Smooth muscle cell (in vitro differentiated cells): ENCODE results near the gene TADA2B. TPM values are rescaled to one million over a fixed set of nuclear protein-coding genes. Genes with fewer than 3 reads are reported as not detected.

ENCODE experiments used
- DNase-seq: peaks from one replicate; lab custom pipeline; 2025; ENCODE audit not compliant: unreplicated experiment; lab: John Stamatoyannopoulos, UW
- H2AFZ ChIP-seq: fragments of 200-600 bp; sonication (generic); 2 replicates; pipeline ENCODE4 v1.6.0; 2016; ENCODE audit warnings: antibody characterized with exemption, low read depth, mild to moderate bottlenecking
- H3F3A ChIP-seq: fragments of 200-600 bp; sonication (generic); 2 replicates; pipeline ENCODE4 v1.6.0; 2017; ENCODE audit warnings: antibody characterized with exemption, low read depth
- H3K27ac ChIP-seq: fragments of 200-600 bp; sonication (generic); 2 replicates; pipeline ENCODE4 v1.5.1; 2016; ENCODE audit warnings: low read depth, mild to moderate bottlenecking
- H3K27me3 ChIP-seq: fragments of 200-600 bp; sonication (generic); 2 replicates; pipeline ENCODE4 v1.6.1; 2016; ENCODE audit warnings: low read depth, mild to moderate bottlenecking
- H3K36me3 ChIP-seq: fragments of 200-600 bp; sonication (generic); 2 replicates; pipeline ENCODE4 v1.5.1; 2016; ENCODE audit warnings: low read depth
- H3K4me1 ChIP-seq: fragments of 200-600 bp; sonication (generic); 2 replicates; pipeline ENCODE4 v1.5.1; 2016; ENCODE audit warnings: low read depth
- H3K4me2 ChIP-seq: fragments of 200-600 bp; sonication (generic); 2 replicates; pipeline ENCODE4 v1.6.0; 2016; ENCODE audit warnings: mild to moderate bottlenecking
- H3K4me3 ChIP-seq: fragments of 200-600 bp; sonication (generic); 2 replicates; pipeline ENCODE4 v1.5.1; 2016; ENCODE audit warnings: mild to moderate bottlenecking
- H3K79me2 ChIP-seq: fragments of 200-600 bp; sonication (generic); 2 replicates; pipeline ENCODE4 v1.6.0; 2016; ENCODE audit warnings: low read depth, mild to moderate bottlenecking
- H3K9ac ChIP-seq: fragments of 200-600 bp; sonication (generic); 2 replicates; pipeline ENCODE4 v1.6.0; 2016; ENCODE audit warnings: low read depth
- H3K9me3 ChIP-seq: fragments of 200-600 bp; sonication (generic); replicated peaks from 2 replicates; pipeline ENCODE4 v1.5.1; 2016; ENCODE audit warnings: low read depth
- H4K20me1 ChIP-seq: fragments of 200-600 bp; sonication (generic); 2 replicates; pipeline ENCODE4 v1.6.0; 2016; ENCODE audit warnings: low read depth
- CTCF ChIP-seq: fragments of 200-600 bp; sonication (generic); IDR thresholded peaks from 2 replicates; pipeline ENCODE4 v1.5.1; 2017; ENCODE audit warnings: borderline replicate concordance, mild to moderate bottlenecking, antibody characterized with exemption; ENCODE audit not compliant: insufficient read depth, poor library complexity, severe bottlenecking
- WGBS: methylation state at CpG from one replicate; pipeline ENCODE4 v1.1.7; 2016; ENCODE audit warnings: low lambda C conversion rate; 5-methylcytosine and 5-hydroxymethylcytosine counted together
- polyA plus RNA-seq: library from polyadenylated mRNA; unstranded; fragments of >200 nt; fragmentation: Nextera tagmentation; extraction: Ambion mirVana; gene quantifications from 2 replicates; pipeline ENCODE4 v1.2.1, GENCODE V29; 2016
- total RNA-seq: library from RNA; depleted of rRNA; stranded (reverse); fragments of >200 nt; gene quantifications from 2 replicates; pipeline ENCODE4 v1.2.3, GENCODE V29; 2014

The TADA2B gene, protein sequence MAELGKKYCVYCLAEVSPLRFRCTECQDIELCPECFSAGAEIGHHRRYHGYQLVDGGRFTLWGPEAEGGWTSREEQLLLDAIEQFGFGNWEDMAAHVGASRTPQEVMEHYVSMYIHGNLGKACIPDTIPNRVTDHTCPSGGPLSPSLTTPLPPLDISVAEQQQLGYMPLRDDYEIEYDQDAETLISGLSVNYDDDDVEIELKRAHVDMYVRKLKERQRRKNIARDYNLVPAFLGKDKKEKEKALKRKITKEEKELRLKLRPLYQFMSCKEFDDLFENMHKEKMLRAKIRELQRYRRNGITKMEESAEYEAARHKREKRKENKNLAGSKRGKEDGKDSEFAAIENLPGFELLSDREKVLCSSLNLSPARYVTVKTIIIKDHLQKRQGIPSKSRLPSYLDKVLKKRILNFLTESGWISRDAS
- total RNA-seq = 6.3 and 9.2 TPM in 2 replicates
- 9.1 and 9.9 TPM in 2 replicates for polyA plus RNA-seq

GRCh38 chr4:7043284-7044136, at the start of gene TADA2B:
TSS of gene TADA2B (plus strand) at chr4:7043372. CDS start at chr4:7043580, 208 bp downstream.
- no peaks in the 10 kb centered on the region for H3K36me3 ChIP-seq
- peak; percentile 33 for DNase-seq
- no peaks in the 10 kb centered on the region for H3K27me3 ChIP-seq
- H3K9ac ChIP-seq = peak within 1 kb of the TSS; percentile 84
- H3K27ac ChIP-seq = peak within 1 kb of the TSS; percentile 85
- H3K9me3 ChIP-seq = no peaks in the 10 kb centered on the region
- peaks cover 47% of the 10 kb centered on the region for H4K20me1 ChIP-seq
- under 1% methylated on average over 68 of the region's 119 CpGs for WGBS
- peaks cover 50% of the 10 kb centered on the region for H3K79me2 ChIP-seq
- TF ChIP-seq CTCF = no peak
- peak within 1 kb of the TSS; percentile 97 for H3K4me2 ChIP-seq
- peak within 1 kb of the TSS; percentile 97 for H3K4me3 ChIP-seq
- peak within 1 kb of the TSS; percentile 91 for H2AFZ ChIP-seq
- H3K4me1 ChIP-seq = peaks cover 17% of the 10 kb centered on the region
- H3F3A ChIP-seq = peaks cover 5% of the 10 kb centered on the region

GRCh38 chr4:6996481-6996880, 46.7 kb upstream of the TADA2B start:
- 95% methylated on average over 10 of the region's 12 CpGs for WGBS
- Histone ChIP-seq H3K9ac (no peak overlapping the region), H3K4me1 (no peaks in the 10 kb centered on the region), H3F3A (peaks cover under 1% of the 10 kb centered on the region), H3K79me2 (peaks cover 2% of the 10 kb centered on the region), H4K20me1 (peaks cover 28% of the 10 kb centered on the region), H3K27me3 (no peaks in the 10 kb centered on the region), H3K4me3 (no peak overlapping the region), H3K4me2 (no peak overlapping the region), H3K36me3 (peaks cover 14% of the 10 kb centered on the region), H2AFZ (no peak overlapping the region), H3K9me3 (no peaks in the 10 kb centered on the region), H3K27ac (no peak overlapping the region)
- DNase-seq = no peak
- TF ChIP-seq CTCF = no peak

- Histone ChIP-seq H3K36me3 (peaks cover 14% of the 10 kb centered on the region), H3K9ac (peak overlapping the region; percentile 69), H4K20me1 (peaks cover 1% of the 10 kb centered on the region), H3K4me1 (no peaks in the 10 kb centered on the region), H3K4me3 (no peak overlapping the region), H3K79me2 (peaks cover 4% of the 10 kb centered on the region), H3K27me3 (no peaks in the 10 kb centered on the region), H3K9me3 (no peaks in the 10 kb centered on the region), H3F3A (no peaks in the 10 kb centered on the region), H2AFZ (no peak overlapping the region), H3K27ac (peak overlapping the region; percentile 89), H3K4me2 (no peak overlapping the region)
- DNase-seq = no peak
- 92% methylated on average over 14 of the region's 14 CpGs for WGBS
- no peak for TF ChIP-seq CTCF
Observed at GRCh38 chr4:6999172-7000086, 43.7 kb upstream of the TADA2B start.
